ENCODE measurements around the gene HCLS1.

DNA sequence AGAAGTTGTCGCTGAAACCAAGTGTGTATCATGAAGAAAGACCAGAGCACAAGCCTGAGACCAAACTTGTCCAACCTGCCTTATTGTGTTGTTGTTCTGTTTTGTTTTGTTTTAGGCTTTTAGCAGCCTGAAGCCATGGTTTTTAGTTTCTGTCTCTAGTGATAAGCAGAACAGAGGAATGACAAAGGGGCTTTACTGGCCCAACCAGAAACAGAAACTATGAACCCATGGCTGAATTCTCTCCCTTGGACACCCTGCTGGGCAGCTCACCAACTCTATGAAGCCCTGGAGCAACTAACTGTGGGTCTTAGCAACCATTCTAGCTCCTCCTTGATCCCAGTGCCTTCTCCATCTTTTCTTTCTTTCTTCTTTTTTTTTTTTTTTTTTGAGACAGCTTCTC is 30.3 kb downstream of the HCLS1 start:
- TF ChIP-seq, protein P1, sequence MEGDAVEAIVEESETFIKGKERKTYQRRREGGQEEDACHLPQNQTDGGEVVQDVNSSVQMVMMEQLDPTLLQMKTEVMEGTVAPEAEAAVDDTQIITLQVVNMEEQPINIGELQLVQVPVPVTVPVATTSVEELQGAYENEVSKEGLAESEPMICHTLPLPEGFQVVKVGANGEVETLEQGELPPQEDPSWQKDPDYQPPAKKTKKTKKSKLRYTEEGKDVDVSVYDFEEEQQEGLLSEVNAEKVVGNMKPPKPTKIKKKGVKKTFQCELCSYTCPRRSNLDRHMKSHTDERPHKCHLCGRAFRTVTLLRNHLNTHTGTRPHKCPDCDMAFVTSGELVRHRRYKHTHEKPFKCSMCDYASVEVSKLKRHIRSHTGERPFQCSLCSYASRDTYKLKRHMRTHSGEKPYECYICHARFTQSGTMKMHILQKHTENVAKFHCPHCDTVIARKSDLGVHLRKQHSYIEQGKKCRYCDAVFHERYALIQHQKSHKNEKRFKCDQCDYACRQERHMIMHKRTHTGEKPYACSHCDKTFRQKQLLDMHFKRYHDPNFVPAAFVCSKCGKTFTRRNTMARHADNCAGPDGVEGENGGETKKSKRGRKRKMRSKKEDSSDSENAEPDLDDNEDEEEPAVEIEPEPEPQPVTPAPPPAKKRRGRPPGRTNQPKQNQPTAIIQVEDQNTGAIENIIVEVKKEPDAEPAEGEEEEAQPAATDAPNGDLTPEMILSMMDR (conservative IDR thresholded peaks at IDR 0.05; ENCODE audit: low read length) = no peak
- no peak for TF ChIP-seq EZH2phosphoT487 (IDR thresholded peaks at IDR 0.05; ENCODE audit: borderline replicate concordance, low read depth, low read length)
